Tibial nerve (tissue), 4 donors: ENCODE measurements around the gene PLOD3. TPM values are rescaled to one million over a fixed set of nuclear protein-coding genes. Genes with fewer than 3 reads are reported as not detected.

Experiments used
- DNase-seq, 2 donors: peaks; one replicate each; pipeline ENCODE4 v3.0.0-alpha.2; 2019; ENCODE audit warnings: low spot score in 2 of 2
- H3K27ac ChIP-seq, 4 donors: fragments of 200-600 bp; sonication (generic) in 3 of 4; one replicate each; pipeline ENCODE4 v1.5.1; 2017 to 2019; ENCODE audit warnings: mild to moderate bottlenecking in 1 of 4
- H3K27me3 ChIP-seq, 2 donors: fragments of 200-600 bp; sonication (generic) in 1 of 2; one replicate each; pipeline versions ENCODE4 v1.5.1 to v1.6.0; 2017 to 2019
- H3K36me3 ChIP-seq, 3 donors: fragments of 200-600 bp; sonication (generic); one replicate each; pipeline ENCODE4 v1.5.1; 2018 to 2019
- H3K4me1 ChIP-seq, 4 donors: fragments of 200-600 bp; sonication (generic) in 3 of 4; one replicate each; pipeline ENCODE4 v1.5.1; 2017 to 2019
- H3K4me3 ChIP-seq, 4 donors: fragments of 200-600 bp; sonication (generic) in 3 of 4; one replicate each; pipeline ENCODE4 v1.5.1; 2017 to 2019; ENCODE audit warnings: mild to moderate bottlenecking in 1 of 4, moderate library complexity in 1 of 4
- H3K9me3 ChIP-seq, 4 donors: fragments of 200-600 bp; sonication (generic) in 3 of 4; one replicate each; pipeline ENCODE4 v1.5.1; 2017 to 2019
- EP300 ChIP-seq, 2 donors: sonication (generic); formaldehyde crosslinking; IDR thresholded peaks; one replicate each; pipeline ENCODE4 v1.6.1; 2017; ENCODE audit warnings: antibody characterized with exemption in 2 of 2, mild to moderate bottlenecking in 1 of 2
- POLR2A ChIP-seq, 2 donors: fragments of 450-650 bp; IDR thresholded peaks; one replicate each; pipeline ENCODE4 v1.6.1; 2017; ENCODE audit warnings: antibody characterized with exemption in 2 of 2, mild to moderate bottlenecking in 2 of 2, moderate library complexity in 2 of 2
- WGBS, 2 donors: methylation state at CpG; one replicate each; pipeline ENCODE4 v1.1.5; 2018; 5-methylcytosine and 5-hydroxymethylcytosine counted together
- total RNA-seq, 4 donors: library from RNA; depleted of rRNA; stranded (reverse); fragments of >200 nt; gene quantifications; one replicate each; pipeline ENCODE4 v1.1.0, GENCODE V29; 2016
- TF ChIP-seq, protein P1 (sequence below), 5 experiments: fragments of 200-600 bp in 3 of 5; fragments of 450-650 bp in 2 of 5; sonication (generic) in 3 of 5; IDR thresholded peaks; one replicate each; pipeline ENCODE4 v1.5.1; 2016 to 2019; ENCODE audit warnings: antibody characterized with exemption in 5 of 5, mild to moderate bottlenecking in 3 of 5, moderate library complexity in 2 of 5

The PLOD3 gene
- total RNA-seq, 4 donors from 2014 or later, result 42.8 to 82.2 (median 57.8) TPM

DNA sequence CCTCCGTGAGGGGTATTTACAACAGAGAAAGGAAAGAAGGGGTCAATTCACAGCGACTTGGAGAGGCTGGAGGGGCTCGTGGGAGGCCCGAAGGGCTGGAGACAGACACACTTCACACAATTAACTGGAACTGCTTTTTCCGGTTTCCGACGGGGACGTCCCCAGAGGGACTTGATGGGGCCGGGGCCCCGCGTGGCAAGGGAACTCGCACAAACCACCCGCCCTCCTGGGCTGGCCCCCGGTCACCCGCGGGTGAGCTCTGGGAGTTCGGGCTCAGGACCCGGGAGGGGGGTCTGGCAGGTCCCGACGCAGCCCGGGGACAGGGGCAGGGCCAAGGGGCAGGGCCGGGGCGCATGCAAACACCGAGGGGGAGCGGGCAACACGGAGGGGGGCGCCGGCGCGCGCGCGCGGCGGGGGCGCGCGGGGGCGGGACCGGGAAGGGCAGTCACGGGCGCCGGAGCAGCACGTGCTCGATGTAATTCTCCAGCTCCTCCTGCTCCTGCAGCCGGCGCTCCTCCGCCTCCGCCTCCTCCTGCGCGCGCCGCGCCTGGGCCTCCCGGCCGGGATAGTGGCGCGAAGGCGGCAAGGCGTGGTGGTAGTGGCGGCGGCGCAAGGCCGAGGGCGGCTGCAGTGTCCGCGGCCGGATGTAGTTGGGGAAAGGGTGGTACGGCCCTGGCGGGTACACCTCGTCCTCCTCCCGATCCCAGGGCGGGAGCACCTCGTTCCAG lies 54.7 kb downstream of the PLOD3 start:
- TF ChIP-seq EP300 (IDR thresholded peaks at IDR 0.05), result no peak
- no peak for TF ChIP-seq POLR2A (IDR thresholded peaks at IDR 0.05)
- TF ChIP-seq, protein P1, sequence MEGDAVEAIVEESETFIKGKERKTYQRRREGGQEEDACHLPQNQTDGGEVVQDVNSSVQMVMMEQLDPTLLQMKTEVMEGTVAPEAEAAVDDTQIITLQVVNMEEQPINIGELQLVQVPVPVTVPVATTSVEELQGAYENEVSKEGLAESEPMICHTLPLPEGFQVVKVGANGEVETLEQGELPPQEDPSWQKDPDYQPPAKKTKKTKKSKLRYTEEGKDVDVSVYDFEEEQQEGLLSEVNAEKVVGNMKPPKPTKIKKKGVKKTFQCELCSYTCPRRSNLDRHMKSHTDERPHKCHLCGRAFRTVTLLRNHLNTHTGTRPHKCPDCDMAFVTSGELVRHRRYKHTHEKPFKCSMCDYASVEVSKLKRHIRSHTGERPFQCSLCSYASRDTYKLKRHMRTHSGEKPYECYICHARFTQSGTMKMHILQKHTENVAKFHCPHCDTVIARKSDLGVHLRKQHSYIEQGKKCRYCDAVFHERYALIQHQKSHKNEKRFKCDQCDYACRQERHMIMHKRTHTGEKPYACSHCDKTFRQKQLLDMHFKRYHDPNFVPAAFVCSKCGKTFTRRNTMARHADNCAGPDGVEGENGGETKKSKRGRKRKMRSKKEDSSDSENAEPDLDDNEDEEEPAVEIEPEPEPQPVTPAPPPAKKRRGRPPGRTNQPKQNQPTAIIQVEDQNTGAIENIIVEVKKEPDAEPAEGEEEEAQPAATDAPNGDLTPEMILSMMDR (IDR thresholded peaks at IDR 0.05), result no peak
- Histone ChIP-seq H3K4me1 (peaks cover 0 to 48% (median 28%) of the 10 kb centered on the region in 4 donors), H3K4me3 (peak overlapping the region in 3 of 4 donors; percentile 1 to 44 (median 33)), H3K27ac (no peak overlapping the region), H3K36me3 (peaks cover 3 to 40% (median 6%) of the 10 kb centered on the region in 3 donors), H3K27me3 (peaks cover 7 to 79% of the 10 kb centered on the region in 2 donors), H3K9me3 (no peaks in the 10 kb centered on the region)
- WGBS, 2 donors, result 2 to 3% methylated on average over 10 to 41 of the region's 74 CpGs
- DNase-seq, result no peak

DNA sequence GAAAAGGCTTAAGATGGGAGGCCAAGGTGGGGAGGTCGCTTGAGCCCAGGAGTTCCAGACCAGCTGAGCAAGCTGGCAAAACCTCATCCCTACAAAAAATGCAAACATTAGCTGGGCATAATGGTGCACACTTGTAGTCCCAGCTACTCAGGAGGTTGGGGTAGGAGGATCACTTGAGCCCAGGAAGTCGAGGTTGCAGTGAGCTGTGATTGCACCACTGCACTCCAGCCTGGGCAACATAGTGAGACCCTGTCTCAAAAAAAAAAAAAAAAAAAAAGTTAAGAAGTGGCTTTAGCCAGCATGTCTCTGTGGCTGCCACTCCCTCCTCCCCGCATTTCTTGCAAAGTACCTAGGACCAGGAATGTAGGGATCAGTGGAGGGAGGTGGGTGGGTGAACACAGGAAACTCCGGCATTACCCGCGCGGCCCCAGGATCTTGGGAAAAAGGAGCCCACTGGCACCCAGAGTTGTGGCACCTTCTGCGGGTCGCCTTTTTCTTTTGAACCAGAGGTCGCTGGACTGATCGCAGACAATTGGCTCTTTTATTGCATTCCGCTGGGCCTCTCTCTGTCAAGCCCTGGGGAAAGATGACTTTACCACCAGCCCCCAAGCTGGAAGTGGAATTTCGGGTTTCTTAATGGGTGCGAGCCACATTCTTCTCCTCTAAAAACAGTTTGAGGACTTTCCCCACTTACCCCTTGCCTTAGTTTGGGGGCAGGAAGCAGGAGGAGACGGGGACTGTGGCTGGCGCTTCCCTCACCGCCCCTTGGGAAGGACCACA lies 55.5 kb downstream of the PLOD3 start:
- TF ChIP-seq, protein P1 (IDR thresholded peaks at IDR 0.05), result no peak
- TF ChIP-seq EP300 (IDR thresholded peaks at IDR 0.05) (no peak), POLR2A (IDR thresholded peaks at IDR 0.05) (no peak)
- no peak for DNase-seq
- Histone ChIP-seq H3K27ac (no peak overlapping the region), H3K4me1 (peaks cover 0 to 47% (median 28%) of the 10 kb centered on the region in 4 donors), H3K36me3 (peaks cover 3 to 48% (median 6%) of the 10 kb centered on the region in 3 donors), H3K9me3 (no peaks in the 10 kb centered on the region), H3K4me3 (no peak overlapping the region), H3K27me3 (peaks cover 7 to 71% of the 10 kb centered on the region in 2 donors)
- 62 to 63% methylated on average over 17 of the region's 17 CpGs for WGBS, 2 donors

DNA sequence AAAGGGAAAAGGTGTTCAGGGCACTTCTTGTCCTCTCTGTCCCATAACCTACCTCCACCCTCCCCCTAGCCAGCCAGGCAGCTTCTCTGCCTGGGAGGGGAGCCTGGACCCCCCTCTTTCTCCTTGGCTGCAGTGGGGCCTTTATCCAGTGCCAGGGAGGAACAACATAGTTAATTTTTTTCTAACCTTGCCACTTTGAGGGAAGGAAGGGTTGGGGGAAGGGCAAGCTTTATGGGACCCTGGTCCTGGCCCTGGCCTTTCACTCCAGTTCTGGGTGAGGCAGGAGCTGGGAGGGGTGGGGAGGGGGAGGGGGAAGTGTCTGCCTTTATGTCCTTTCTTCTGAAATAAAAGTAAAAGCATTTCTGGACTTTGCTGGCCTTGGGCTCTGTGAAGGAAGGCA lies 56.5 kb downstream of the PLOD3 start:
- peaks cover 0 to 37% (median 27%) of the 10 kb centered on the region in 4 donors for H3K4me1 ChIP-seq
- no peak for TF ChIP-seq POLR2A (IDR thresholded peaks at IDR 0.05)
- no peak overlapping the region for H3K27ac ChIP-seq
- no peak for DNase-seq
- H3K27me3 ChIP-seq, result peaks cover 2 to 61% of the 10 kb centered on the region in 2 donors
- no peak overlapping the region for H3K4me3 ChIP-seq
- no peaks in the 10 kb centered on the region for H3K9me3 ChIP-seq
- H3K36me3 ChIP-seq, result peaks cover 3 to 53% (median 6%) of the 10 kb centered on the region in 3 donors

DNA sequence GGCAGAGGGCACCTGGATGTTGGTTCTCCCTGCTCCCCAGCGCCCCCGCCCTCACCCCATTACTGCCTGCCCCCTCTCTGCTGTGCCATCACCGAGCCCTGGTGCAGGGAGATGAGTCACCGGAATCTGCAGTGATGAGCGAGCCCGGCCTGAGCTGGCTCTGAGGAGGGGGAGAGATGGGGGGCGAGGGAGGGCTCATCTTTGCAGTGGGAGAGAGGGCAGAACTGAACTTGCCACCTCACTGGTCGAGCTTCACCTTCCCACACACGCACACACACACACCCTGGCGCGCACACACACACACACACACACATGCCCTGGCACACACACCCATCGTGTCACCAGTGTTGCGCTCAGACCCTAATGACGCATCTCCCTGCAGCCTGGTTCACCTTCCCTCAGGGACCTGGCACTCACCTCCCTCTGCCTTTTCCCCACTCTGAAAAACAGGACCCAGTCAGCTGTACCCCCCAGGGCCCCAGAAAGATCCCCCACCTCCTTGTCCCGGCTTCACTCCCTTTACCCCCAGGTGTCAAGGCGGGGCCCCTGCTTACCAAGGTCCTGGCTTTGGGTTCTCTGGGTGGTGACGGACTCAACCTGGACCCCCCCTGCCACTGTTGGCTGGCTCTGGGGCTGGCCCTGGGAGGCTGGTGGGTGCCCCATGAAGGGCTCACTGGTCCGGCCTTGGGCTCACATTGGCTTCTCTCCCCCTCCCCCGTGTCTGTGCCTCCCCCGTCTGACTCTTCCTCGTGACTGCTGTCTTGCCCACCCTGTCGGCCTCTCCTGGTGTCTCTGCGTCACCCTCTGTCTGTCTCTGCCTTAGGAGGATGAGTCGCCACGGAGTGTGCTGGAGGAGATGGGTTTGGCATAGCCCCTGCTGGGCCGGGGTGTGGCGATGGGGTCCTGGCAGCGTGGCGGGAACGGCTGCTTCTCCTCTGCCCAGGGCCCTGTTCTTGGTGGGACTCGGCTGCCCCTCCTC lies 57.4 kb downstream of the PLOD3 start:
- Histone ChIP-seq H3K36me3 (peaks cover 3 to 53% (median 6%) of the 10 kb centered on the region in 3 donors), H3K27ac (no peak overlapping the region), H3K9me3 (no peaks in the 10 kb centered on the region), H3K4me3 (no peak overlapping the region), H3K4me1 (peaks cover 0 to 37% (median 24%) of the 10 kb centered on the region in 4 donors), H3K27me3 (peaks cover 0 to 52% of the 10 kb centered on the region in 2 donors)
- DNase-seq, result no peak
- 77 to 82% methylated on average over 27 to 30 of the region's 31 CpGs for WGBS, 2 donors
- TF ChIP-seq POLR2A (IDR thresholded peaks at IDR 0.05), result no peak

DNA sequence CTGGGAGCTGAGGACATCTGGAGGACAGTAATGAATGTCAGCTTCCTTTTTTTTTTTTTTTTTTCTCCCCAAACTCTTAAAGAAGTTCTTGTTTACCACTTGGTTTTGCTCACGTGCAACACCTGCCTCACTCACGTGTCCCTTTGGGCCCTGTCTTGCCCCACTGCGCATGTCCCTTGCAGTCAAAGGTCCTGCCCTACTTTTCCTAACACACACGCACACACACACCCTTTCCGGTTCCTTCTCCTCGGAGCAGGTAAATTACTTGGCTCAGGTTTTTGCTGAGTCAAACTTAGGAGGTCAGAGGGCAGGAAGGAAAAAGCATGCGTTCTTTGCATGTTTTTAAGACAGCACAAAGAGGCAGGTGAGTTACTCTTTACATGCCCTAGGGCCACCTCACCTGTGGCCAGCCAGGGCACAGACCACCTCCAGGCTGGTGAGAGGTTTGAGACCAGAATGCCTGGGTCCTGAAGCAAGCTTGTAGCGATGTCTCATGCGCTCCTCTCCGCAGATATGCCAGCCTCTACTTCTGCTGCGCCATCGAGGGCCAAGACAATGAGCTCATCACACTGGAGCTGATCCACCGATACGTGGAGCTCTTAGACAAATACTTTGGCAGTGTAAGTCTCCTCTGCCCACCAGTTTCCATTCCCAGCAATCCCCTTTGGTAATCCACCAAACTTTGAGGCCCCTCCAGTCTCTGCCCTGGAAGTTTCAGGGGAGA lies 60.4 kb downstream of the PLOD3 start:
- Histone ChIP-seq H3K27me3 (peaks cover 0 to 23% of the 10 kb centered on the region in 2 donors), H3K36me3 (peaks cover 3 to 53% (median 6%) of the 10 kb centered on the region in 3 donors), H3K27ac (no peak overlapping the region), H3K4me1 (peaks cover 0 to 16% (median 9%) of the 10 kb centered on the region in 4 donors), H3K4me3 (no peak overlapping the region), H3K9me3 (no peaks in the 10 kb centered on the region)
- WGBS, 2 donors, result 82 to 84% methylated on average over 14 of the region's 14 CpGs
- no peak for DNase-seq
- TF ChIP-seq POLR2A (IDR thresholded peaks at IDR 0.05) (no peak), EP300 (IDR thresholded peaks at IDR 0.05) (no peak)
